GM15510 (cell line): ENCODE results near the gene GALNS.

ENCODE experiments used
- POLR2A ChIP-seq: IDR thresholded peaks from 3 replicates; pipeline ENCODE4 v1.6.1; 2011; ENCODE audit warnings: borderline replicate concordance; ENCODE audit not compliant: insufficient read length; ENCODE audit errors: extremely low read depth

Gene GALNS

DNA sequence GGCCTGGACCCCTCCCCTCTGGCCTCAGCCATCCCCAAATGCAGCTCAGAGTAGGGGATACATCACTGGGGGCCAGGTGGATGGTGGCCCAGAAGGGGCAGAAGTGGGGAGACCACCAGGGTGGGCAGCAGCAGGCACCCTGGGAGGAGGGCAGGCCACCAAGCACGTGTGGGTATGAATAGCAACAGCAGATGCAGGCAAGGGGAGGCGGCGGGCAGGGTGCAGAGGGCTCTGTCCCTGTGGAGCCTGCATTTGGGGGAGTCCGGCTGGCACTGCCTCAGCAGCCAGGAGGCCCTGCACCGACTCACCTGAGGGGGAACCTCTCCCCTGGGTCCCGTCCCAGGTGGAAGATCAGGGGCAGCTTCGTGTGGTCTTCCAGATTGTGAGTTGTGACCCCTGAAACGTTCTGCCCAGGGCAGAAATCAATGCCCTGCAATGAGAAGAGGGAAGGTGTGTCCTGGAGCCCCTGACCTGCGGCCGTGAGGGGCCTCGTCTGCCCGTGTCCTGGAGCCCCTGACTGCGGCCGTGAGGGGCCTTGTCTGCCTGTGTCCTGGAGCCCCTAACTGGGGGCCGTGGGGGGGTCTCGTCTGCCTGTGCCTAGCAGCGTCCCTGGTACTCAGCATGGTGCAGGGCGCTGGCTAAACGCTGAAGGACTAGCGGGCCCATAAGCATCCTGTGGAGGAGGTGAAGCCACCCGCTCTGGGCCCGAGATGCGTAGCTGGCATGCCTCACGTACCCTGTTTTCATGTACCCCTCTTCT, 34.3 kb downstream of the GALNS start:
- TF ChIP-seq POLR2A, result no peak

- no peak for TF ChIP-seq POLR2A
These were observed 35.4 kb downstream of the GALNS start for GRCh38 chr16:88821168-88821850.

- no peak for TF ChIP-seq POLR2A
These were observed 36.2 kb downstream of the GALNS start for GRCh38 chr16:88820385-88821025.

DNA sequence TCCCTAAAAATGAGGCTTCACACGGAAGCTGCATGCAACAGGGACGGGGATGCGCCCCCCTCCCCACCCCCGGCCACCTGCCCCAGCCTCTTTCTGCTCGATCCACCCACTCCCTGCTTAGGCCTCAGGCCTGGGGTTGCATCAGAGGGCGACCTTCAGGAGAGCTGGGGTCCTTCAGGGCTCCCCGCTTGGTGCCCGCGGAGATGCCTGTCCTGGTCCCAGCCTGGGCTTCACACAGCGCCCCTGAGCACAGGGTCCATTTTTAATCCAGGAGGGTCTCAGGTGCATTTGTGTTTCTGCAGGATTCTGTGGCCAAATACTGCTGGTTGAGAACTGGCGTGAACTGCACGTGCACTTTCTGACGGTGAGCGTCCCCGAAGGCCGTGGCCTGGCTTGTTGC, 37.6 kb downstream of the GALNS start:
- no peak for TF ChIP-seq POLR2A

GRCh38 chr16:88818575-88818874, 38.2 kb downstream of the GALNS start:
- TF ChIP-seq POLR2A, result no peak

DNA sequence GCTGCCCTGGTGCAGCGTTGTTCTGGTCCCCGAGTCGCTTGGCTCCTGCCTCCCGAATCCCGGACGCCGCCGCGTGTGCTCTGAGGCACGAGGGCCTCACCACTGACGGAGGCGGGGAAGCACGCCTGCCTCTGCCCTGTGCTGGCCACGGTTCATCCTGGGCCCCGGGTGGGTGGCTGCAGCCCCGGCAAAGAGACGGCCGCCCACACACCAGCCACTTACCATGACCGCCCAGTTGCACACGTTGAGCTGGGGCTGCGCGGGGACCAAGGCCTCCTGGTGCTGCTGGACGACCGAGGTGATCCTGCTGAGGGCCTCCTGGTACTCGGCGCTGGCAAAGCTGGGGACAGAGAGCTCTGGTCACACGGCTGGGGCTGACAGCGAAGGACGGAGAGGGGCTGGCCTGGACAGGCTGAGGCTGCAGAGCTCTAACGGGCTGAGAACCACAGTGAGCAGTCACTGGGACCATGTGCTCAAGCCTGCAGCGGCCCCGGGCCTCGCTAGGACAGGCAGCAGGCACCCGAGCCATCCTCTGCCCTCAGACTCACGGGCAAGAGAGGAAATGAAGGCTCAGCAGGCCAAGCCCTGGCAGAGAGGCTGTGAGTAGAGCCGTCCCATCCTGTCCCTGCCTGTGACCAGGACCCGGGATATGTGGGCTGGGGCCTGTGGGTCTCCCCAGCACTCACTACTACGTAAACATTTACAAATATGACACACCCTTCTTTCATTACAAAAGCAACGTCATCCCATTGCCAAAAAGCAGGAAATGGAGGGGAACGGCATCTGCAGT, 38.8 kb downstream of the GALNS start:
- no peak for TF ChIP-seq POLR2A

- no peak for TF ChIP-seq POLR2A
These were observed 39.8 kb downstream of the GALNS start for GRCh38 chr16:88816736-88817535.

GRCh38 chr16:88815901-88816589, 40.7 kb downstream of the GALNS start:
- no peak for TF ChIP-seq POLR2A

DNA sequence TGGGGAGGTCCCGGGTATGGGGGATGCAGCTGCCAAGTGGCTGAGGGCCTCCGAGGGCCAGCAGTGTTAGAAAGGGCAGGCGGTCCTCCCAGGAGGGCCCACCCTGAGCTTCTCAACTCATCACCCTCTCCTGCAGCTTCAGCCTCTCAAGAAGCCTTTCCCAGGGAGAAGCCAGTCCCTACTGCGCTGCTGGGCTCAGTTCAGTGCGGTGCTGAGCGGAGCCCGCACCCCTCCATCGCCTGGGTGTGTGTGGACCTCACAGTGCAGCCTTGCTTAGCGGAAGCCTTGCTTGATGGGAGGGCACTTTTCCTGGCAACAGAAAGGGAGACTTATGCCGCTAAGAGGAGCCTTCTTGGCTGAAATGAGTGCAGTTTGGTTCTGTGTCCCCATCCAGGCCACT, 41.5 kb downstream of the GALNS start:
- no peak for TF ChIP-seq POLR2A

GRCh38 chr16:88814144-88814502, 42.6 kb downstream of the GALNS start:
- TF ChIP-seq POLR2A, result no peak

GRCh38 chr16:88813269-88814143, 43.2 kb downstream of the GALNS start:
- TF ChIP-seq POLR2A, result no peak

GRCh38 chr16:88812513-88813268, 44.1 kb downstream of the GALNS start:
- TF ChIP-seq POLR2A, result no peak
